Measurements from ENCODE around the gene RPAP2.
A peak's percentile ranks its signal among the peaks of the same experiment; 100 is the strongest.

DNA sequence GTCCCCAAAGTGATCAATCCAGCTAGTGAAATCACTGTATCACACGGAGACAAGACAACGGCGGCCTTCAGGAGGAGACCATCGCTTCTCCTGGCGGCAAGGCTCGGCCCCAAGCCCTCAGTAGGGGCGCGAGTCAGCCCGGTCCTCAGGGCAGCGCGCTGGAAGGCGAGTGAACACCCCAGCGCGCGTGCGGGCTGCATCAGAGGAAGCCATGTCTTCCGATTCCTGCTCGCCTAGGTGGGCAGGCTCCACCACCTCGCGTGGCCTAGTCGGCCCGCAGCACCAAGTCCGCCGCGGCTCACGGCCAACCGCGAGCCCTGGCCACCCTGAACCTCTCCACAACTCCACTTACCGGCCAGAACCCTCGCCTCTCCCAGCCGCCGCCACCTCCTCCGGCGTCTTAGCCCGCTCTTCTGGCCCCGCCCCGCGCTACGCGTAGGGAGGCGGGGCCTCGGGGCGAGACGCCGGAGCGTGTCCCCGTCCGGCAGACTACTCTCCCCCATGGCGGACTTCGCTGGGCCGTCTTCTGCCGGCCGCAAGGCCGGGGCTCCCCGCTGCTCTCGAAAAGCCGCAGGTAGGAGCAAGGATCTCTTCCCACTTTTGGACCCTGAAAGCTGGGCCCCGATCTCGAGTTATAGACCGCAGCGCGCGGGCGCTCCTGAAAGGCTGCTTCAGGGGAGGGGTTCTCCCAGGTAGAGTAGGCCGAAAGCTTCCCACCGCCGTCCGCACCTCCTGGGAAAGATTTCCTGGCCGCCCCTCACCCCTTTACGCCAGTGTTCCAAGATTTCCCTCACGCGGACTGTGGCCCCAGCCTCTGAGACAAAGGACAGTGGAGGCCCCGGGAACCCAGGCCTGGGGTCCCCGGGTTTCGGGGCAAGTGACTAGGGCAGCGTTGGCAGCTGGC lies at the start of gene RPAP2, which contains the start of gene GLMN:
- TF ChIP-seq, protein P1, sequence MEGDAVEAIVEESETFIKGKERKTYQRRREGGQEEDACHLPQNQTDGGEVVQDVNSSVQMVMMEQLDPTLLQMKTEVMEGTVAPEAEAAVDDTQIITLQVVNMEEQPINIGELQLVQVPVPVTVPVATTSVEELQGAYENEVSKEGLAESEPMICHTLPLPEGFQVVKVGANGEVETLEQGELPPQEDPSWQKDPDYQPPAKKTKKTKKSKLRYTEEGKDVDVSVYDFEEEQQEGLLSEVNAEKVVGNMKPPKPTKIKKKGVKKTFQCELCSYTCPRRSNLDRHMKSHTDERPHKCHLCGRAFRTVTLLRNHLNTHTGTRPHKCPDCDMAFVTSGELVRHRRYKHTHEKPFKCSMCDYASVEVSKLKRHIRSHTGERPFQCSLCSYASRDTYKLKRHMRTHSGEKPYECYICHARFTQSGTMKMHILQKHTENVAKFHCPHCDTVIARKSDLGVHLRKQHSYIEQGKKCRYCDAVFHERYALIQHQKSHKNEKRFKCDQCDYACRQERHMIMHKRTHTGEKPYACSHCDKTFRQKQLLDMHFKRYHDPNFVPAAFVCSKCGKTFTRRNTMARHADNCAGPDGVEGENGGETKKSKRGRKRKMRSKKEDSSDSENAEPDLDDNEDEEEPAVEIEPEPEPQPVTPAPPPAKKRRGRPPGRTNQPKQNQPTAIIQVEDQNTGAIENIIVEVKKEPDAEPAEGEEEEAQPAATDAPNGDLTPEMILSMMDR (IDR thresholded peaks at IDR 0.05; ENCODE audit: low read length) = 0 out of 2 replicates have a peak, but pooled peaks have one; percentile 35
- no peak for TF ChIP-seq EZH2 (IDR thresholded peaks at IDR 0.05; ENCODE audit: borderline replicate concordance, low read length)
